ENCODE data around the gene CAMP. TPM values are rescaled to one million over a fixed set of nuclear protein-coding genes. Genes with fewer than 3 reads are reported as not detected.
A peak's percentile ranks its signal among the peaks of the same experiment; 100 is the strongest.

Gene CAMP
- total and polyA plus RNA-seq, 2 experiments from 2014 or later: not detected

GRCh38 chr3:48238531-48239085 is 15.3 kb downstream of the CAMP start:
- DNase-seq (ENCODE audit: low spot score): no peak
- Histone ChIP-seq H3K4me3 (no peak overlapping the region), H3K27me3 (no peaks in the 10 kb centered on the region), H4K20me1 (ENCODE audit: insufficient read depth, poor library complexity, severe bottlenecking) (no peaks in the 10 kb centered on the region), H3K27ac (no peak overlapping the region), H3K36me3 (replicated peaks; ENCODE audit: insufficient read depth, low read depth) (no peaks in the 10 kb centered on the region), H3K4me2 (no peak overlapping the region), H3K9me2 (replicated peaks; ENCODE audit: insufficient read depth) (no peaks in the 10 kb centered on the region), H3K79me2 (peaks cover 8% of the 10 kb centered on the region), H3K4me1 (ENCODE audit: insufficient read depth) (peaks cover 3% of the 10 kb centered on the region), H2AFZ (no peak overlapping the region), H3K9me3 (ENCODE audit: low read depth) (no peaks in the 10 kb centered on the region)
- TF ChIP-seq, protein P1, sequence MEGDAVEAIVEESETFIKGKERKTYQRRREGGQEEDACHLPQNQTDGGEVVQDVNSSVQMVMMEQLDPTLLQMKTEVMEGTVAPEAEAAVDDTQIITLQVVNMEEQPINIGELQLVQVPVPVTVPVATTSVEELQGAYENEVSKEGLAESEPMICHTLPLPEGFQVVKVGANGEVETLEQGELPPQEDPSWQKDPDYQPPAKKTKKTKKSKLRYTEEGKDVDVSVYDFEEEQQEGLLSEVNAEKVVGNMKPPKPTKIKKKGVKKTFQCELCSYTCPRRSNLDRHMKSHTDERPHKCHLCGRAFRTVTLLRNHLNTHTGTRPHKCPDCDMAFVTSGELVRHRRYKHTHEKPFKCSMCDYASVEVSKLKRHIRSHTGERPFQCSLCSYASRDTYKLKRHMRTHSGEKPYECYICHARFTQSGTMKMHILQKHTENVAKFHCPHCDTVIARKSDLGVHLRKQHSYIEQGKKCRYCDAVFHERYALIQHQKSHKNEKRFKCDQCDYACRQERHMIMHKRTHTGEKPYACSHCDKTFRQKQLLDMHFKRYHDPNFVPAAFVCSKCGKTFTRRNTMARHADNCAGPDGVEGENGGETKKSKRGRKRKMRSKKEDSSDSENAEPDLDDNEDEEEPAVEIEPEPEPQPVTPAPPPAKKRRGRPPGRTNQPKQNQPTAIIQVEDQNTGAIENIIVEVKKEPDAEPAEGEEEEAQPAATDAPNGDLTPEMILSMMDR (IDR thresholded peaks at IDR 0.05; ENCODE audit: poor library complexity): no peak
- TF ChIP-seq EZH2phosphoT487 (IDR thresholded peaks at IDR 0.05; ENCODE audit: low read depth, severe bottlenecking, unreplicated experiment) (no peak), EZH2 (IDR thresholded peaks at IDR 0.05; ENCODE audit: borderline replicate concordance) (no peak)
- WGBS (ENCODE audit: low lambda C conversion rate, missing lambda C conversion rate): 86% methylated on average over 14 of the region's 15 CpGs

- Histone ChIP-seq H3K9me2 (replicated peaks; ENCODE audit: insufficient read depth) (no peaks in the 10 kb centered on the region), H3K4me2 (peak overlapping the region; percentile 82), H3K4me3 (no peak overlapping the region), H2AFZ (peak overlapping the region; percentile 31), H3K27ac (peak overlapping the region; percentile 27), H3K79me2 (peaks cover 8% of the 10 kb centered on the region), H3K27me3 (no peaks in the 10 kb centered on the region), H3K36me3 (replicated peaks; ENCODE audit: insufficient read depth, low read depth) (no peaks in the 10 kb centered on the region), H3K4me1 (ENCODE audit: insufficient read depth) (peaks cover 3% of the 10 kb centered on the region), H3K9me3 (ENCODE audit: low read depth) (no peaks in the 10 kb centered on the region), H4K20me1 (ENCODE audit: insufficient read depth, poor library complexity, severe bottlenecking) (no peaks in the 10 kb centered on the region)
- WGBS (ENCODE audit: low lambda C conversion rate, missing lambda C conversion rate): 51% methylated on average over 20 of the region's 20 CpGs
- no peak for DNase-seq (ENCODE audit: low spot score)
- TF ChIP-seq EZH2 (IDR thresholded peaks at IDR 0.05; ENCODE audit: borderline replicate concordance): no peak
- TF ChIP-seq EZH2phosphoT487 (IDR thresholded peaks at IDR 0.05; ENCODE audit: low read depth, severe bottlenecking, unreplicated experiment): no peak
- TF ChIP-seq, protein P1 (IDR thresholded peaks at IDR 0.05; ENCODE audit: poor library complexity): no peak
These were observed 17.0 kb downstream of the CAMP start for GRCh38 chr3:48240000-48240963.

GRCh38 chr3:48241796-48242455 is 18.6 kb downstream of the CAMP start:
- peak overlapping the region; percentile 64 for H3K27ac ChIP-seq
- peaks cover 3% of the 10 kb centered on the region for H3K4me1 ChIP-seq (ENCODE audit: insufficient read depth)
- no peak for TF ChIP-seq EZH2phosphoT487 (IDR thresholded peaks at IDR 0.05; ENCODE audit: low read depth, severe bottlenecking, unreplicated experiment)
- TF ChIP-seq, protein P1 (IDR thresholded peaks at IDR 0.05; ENCODE audit: poor library complexity): no peak
- TF ChIP-seq EZH2 (IDR thresholded peaks at IDR 0.05; ENCODE audit: borderline replicate concordance): no peak
- 50% methylated on average over 26 of the region's 26 CpGs for WGBS (ENCODE audit: low lambda C conversion rate, missing lambda C conversion rate)
- peak overlapping the region; percentile 86 for H2AFZ ChIP-seq
- no peaks in the 10 kb centered on the region for H3K9me3 ChIP-seq (ENCODE audit: low read depth)
- H3K79me2 ChIP-seq: peaks cover 8% of the 10 kb centered on the region
- H3K9me2 ChIP-seq (replicated peaks; ENCODE audit: insufficient read depth): no peaks in the 10 kb centered on the region
- H3K4me3 ChIP-seq: peak overlapping the region; percentile 78
- H4K20me1 ChIP-seq (ENCODE audit: insufficient read depth, poor library complexity, severe bottlenecking): no peaks in the 10 kb centered on the region
- H3K27me3 ChIP-seq: no peaks in the 10 kb centered on the region
- H3K36me3 ChIP-seq (replicated peaks; ENCODE audit: insufficient read depth, low read depth): no peaks in the 10 kb centered on the region
- DNase-seq (ENCODE audit: low spot score): no peak
- peak overlapping the region; percentile 82 for H3K4me2 ChIP-seq
